ENCODE data around the gene HOXA5.

The HOXA5 gene

GRCh38 chr7:27130540-27131389 is 12.7 kb downstream of the HOXA5 start, which contains the start of gene HOXA4 (continued):
- TF ChIP-seq ZNF513 (tag by site-specific recombination; IDR thresholded peaks at IDR 0.05) (no peak), ZNF398 (tag by site-specific recombination; IDR thresholded peaks at IDR 0.05) (peak; percentile 81), BCL11A (tag by site-specific recombination; IDR thresholded peaks at IDR 0.05; ENCODE audit: low read depth) (peak; percentile 73), ZNF677 (tag by site-specific recombination; IDR thresholded peaks at IDR 0.05) (no peak)
- TF ChIP-seq, protein P1, sequence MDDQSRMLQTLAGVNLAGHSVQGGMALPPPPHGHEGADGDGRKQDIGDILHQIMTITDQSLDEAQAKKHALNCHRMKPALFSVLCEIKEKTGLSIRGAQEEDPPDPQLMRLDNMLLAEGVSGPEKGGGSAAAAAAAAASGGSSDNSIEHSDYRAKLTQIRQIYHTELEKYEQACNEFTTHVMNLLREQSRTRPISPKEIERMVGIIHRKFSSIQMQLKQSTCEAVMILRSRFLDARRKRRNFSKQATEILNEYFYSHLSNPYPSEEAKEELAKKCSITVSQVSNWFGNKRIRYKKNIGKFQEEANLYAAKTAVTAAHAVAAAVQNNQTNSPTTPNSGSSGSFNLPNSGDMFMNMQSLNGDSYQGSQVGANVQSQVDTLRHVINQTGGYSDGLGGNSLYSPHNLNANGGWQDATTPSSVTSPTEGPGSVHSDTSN (CRISPR knock-in tag; IDR thresholded peaks at IDR 0.05), result 0 out of 2 replicates have a peak, but pooled peaks have one; percentile 40

- Histone ChIP-seq H3K9me3 (ENCODE audit: control insufficient read depth, insufficient read depth, low read depth, low read length) (no peaks in the 10 kb centered on the region), H3K36me3 (ENCODE audit: control insufficient read depth in 2 of 2, insufficient read depth in 1 of 2, low read length in 2 of 2) (peaks cover 5 to 13% of the 10 kb centered on the region in 2 experiments; a peak in 1 of 3 replicates), H3K4me3 (ENCODE audit: low read depth, low read length) (peak overlapping the region; percentile 52), H3K27ac (ENCODE audit: extremely low read depth, low read depth, low read length) (peak overlapping the region; percentile 100), H3K4me1 (ENCODE audit: control insufficient read depth, insufficient read depth, low read length) (peaks cover 75% of the 10 kb centered on the region)
- CTCF ChIA-PET, result interaction anchor here (0.8 to 2.7 kb wide), 6 partner anchors 11 to 277 kb away, joined by 3 to 12 read pairs (median 3); partner anchors contain the start of gene HOXA6
- POLR2A ChIA-PET, result interaction anchor here (1.1 to 2.2 kb wide), 9 partner anchors 10 to 272 kb away, joined by 3 to 29 read pairs (median 6); partner anchors contain the start of genes HOXA1, HOXA5 and HOXA7
- TF ChIP-seq, protein P2, sequence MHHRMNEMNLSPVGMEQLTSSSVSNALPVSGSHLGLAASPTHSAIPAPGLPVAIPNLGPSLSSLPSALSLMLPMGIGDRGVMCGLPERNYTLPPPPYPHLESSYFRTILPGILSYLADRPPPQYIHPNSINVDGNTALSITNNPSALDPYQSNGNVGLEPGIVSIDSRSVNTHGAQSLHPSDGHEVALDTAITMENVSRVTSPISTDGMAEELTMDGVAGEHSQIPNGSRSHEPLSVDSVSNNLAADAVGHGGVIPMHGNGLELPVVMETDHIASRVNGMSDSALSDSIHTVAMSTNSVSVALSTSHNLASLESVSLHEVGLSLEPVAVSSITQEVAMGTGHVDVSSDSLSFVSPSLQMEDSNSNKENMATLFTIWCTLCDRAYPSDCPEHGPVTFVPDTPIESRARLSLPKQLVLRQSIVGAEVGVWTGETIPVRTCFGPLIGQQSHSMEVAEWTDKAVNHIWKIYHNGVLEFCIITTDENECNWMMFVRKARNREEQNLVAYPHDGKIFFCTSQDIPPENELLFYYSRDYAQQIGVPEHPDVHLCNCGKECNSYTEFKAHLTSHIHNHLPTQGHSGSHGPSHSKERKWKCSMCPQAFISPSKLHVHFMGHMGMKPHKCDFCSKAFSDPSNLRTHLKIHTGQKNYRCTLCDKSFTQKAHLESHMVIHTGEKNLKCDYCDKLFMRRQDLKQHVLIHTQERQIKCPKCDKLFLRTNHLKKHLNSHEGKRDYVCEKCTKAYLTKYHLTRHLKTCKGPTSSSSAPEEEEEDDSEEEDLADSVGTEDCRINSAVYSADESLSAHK (tag by site-specific recombination; IDR thresholded peaks at IDR 0.05), result peak; percentile 83
- TF ChIP-seq, protein P3, sequence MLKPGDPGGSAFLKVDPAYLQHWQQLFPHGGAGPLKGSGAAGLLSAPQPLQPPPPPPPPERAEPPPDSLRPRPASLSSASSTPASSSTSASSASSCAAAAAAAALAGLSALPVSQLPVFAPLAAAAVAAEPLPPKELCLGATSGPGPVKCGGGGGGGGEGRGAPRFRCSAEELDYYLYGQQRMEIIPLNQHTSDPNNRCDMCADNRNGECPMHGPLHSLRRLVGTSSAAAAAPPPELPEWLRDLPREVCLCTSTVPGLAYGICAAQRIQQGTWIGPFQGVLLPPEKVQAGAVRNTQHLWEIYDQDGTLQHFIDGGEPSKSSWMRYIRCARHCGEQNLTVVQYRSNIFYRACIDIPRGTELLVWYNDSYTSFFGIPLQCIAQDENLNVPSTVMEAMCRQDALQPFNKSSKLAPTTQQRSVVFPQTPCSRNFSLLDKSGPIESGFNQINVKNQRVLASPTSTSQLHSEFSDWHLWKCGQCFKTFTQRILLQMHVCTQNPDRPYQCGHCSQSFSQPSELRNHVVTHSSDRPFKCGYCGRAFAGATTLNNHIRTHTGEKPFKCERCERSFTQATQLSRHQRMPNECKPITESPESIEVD (tag by site-specific recombination; IDR thresholded peaks at IDR 0.05), result peak; percentile 82
- TF ChIP-seq SALL2 (tag by site-specific recombination; IDR thresholded peaks at IDR 0.05; ENCODE audit: borderline replicate concordance), result no peak
- no peak for TF ChIP-seq ZSCAN5A (tag by site-specific recombination; IDR thresholded peaks at IDR 0.05)
- TF ChIP-seq KLF8 (tag by site-specific recombination; IDR thresholded peaks at IDR 0.05), result no peak
- TF ChIP-seq ZNF280D (tag by site-specific recombination; IDR thresholded peaks at IDR 0.05), result no peak
- TF ChIP-seq ZNF514 (tag by site-specific recombination; IDR thresholded peaks at IDR 0.05), result no peak
- TF ChIP-seq ZNF112 (tag by site-specific recombination; IDR thresholded peaks at IDR 0.05), result no peak
- no peak for TF ChIP-seq BCL11A (tag by site-specific recombination; IDR thresholded peaks at IDR 0.05; ENCODE audit: low read depth)
- TF ChIP-seq, protein P4, sequence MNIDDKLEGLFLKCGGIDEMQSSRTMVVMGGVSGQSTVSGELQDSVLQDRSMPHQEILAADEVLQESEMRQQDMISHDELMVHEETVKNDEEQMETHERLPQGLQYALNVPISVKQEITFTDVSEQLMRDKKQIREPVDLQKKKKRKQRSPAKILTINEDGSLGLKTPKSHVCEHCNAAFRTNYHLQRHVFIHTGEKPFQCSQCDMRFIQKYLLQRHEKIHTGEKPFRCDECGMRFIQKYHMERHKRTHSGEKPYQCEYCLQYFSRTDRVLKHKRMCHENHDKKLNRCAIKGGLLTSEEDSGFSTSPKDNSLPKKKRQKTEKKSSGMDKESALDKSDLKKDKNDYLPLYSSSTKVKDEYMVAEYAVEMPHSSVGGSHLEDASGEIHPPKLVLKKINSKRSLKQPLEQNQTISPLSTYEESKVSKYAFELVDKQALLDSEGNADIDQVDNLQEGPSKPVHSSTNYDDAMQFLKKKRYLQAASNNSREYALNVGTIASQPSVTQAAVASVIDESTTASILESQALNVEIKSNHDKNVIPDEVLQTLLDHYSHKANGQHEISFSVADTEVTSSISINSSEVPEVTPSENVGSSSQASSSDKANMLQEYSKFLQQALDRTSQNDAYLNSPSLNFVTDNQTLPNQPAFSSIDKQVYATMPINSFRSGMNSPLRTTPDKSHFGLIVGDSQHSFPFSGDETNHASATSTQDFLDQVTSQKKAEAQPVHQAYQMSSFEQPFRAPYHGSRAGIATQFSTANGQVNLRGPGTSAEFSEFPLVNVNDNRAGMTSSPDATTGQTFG (tag by site-specific recombination; IDR thresholded peaks at IDR 0.05; ENCODE audit: borderline replicate concordance), result no peak
- no peak for TF ChIP-seq ZNF175 (tag by site-specific recombination; IDR thresholded peaks at IDR 0.05)
These were observed 13.5 kb downstream of the HOXA5 start for GRCh38 chr7:27129729-27130539.
